Activated CD4-positive, alpha-beta T cell treated with anti-CD3 and anti-CD28 coated beads, Interleukin-2, amount 50 U/mL, for 48 hours (primary cell): Measurements from ENCODE around the gene SH3RF1.

ENCODE experiments used
- DNase-seq, 2 experiments: peaks; one replicate each; pipeline ENCODE4 v3.0.0-alpha.2; 2020

Gene SH3RF1

DNA sequence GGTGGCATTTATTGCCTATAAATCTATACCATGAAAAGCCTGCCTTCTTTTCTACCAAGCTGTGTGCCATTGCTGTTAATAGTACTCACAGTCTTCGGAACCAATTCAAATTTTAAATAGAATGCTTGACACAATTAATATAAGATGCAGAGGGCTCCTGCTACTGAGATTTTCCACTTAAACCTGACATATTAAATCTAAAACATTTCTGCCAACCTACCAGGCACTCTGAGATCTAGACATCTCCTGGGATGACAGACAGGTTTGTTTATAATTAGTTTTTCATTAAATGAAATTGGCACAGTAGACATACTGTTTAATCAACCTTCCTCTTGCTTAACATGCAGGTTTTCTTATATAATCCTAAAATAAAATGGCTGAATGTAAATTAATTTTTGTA is 143.4 kb downstream of the SH3RF1 start:
- no peak for DNase-seq

DNA sequence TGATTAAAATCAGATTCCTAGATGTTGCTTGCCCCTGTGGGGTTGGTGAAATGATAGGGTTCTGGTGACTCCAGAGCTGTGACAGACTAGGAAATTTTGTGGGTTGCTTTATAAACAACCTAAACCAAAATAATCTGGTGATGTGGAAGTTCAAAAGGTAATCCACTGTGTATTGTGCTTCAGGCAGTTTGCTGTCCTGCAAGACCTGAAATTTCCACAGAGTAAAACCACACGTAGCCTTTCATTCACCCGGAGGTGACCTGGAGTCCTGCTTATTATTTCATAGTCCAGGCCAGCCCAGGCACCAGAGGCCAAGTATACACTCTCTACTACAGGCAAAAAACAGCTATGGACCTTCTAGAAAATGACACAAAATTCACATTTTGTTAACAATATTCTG is 146.1 kb downstream of the SH3RF1 start:
- no peak for DNase-seq

DNA sequence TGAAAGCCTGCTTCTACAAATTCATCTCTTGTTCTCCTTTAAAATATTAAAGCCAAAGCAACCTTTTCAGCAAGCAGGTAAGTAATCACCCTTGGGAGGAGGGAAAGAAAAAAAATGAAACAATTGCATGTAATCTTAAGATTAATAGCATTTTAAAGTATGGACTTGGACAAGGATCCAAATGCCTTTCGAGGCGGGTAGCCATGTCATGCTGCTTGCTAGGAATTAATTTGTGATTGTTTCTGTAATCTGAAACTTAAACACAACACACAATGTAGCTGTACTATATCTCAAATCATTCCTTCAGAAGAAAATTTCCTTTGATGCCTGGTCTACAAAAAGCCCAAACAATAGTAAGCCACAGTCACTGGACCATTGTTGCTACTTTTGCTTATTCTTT is 148.3 kb downstream of the SH3RF1 start:
- no peak for DNase-seq

DNA sequence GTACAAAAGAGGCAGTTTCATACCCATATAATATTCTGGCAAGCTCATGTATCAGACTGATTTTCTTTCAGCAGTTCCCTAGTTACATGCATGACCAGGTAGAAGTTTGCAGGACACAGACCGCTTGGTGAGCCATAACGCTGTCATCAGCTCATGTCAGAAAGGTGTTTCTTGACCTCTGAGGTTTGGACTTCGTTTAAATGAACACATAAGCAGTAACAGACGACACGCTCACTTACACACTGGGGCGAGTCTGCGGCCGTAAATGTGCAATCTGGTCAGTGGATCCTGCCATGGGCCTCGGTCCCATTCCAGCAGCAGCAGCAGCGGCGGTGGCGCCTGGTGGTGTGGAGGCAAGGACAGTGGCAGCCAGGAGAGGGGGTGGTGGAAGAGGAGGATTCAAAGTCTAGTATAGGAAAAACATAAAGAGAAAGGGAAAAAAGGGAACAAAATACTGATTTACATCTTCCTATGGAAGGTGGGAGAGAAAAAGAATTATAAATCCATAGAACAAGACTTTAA is 148.8 kb downstream of the SH3RF1 start:
- no peak for DNase-seq

DNA sequence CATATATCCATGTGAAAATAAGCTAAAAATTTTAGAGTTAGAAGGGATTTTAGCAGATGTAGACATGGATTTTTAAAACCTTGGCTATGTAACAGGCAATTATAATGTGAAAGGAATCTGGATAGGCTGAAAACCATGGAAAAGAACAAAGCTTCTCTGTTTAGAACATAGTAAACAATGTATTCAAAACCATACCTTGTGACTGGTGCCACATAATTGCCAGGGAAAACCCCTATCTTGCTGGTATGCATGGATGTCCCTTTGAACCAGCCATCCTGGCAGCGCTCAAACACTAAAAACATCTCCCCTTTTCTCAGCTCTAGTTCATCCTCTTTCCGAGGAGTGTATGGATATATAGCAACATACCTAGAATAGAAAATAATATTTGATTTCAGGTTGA is 150.1 kb downstream of the SH3RF1 start:
- no peak for DNase-seq

DNA sequence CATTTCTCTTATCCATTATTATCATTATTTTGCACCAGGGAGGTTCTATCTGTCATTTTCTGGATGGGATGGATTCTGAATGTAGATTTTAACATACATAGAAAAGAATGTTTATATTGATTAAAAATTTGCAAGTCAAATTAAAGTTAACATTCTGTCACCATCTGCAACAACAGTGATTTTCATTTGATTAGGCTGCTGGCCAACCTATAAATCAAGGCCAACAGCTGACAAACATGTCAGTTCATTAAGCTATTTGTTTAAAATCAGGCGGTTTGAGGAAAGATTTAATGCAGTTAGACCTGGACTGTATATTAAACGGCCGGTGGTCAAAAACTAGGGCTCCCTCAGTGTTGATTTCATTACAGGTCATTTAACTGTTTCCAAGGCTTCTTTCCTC is 151.2 kb downstream of the SH3RF1 start:
- no peak for DNase-seq

DNA sequence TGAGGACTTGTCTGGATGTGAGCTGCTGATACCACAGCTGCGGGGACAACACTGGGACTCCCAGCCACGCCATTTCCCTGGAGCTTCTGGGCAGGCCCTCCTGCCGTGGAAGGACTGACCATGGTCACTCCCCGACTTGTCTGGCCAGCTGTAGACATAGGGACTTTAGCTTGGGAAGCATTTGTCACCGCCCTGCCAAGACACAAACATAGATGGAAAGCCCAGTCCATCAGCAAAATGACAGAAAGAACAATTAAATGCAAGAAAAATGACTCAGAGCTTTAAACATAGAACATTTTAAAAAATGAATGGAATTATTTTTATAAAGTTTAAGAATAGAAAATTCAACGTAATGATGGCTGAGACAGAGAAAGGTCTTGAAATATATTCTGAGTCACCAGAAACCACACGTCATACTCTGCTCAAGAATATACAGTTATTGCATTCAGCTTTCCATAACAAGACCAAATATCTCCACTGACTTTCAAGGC is 153.1 kb downstream of the SH3RF1 start:
- no peak for DNase-seq

DNA sequence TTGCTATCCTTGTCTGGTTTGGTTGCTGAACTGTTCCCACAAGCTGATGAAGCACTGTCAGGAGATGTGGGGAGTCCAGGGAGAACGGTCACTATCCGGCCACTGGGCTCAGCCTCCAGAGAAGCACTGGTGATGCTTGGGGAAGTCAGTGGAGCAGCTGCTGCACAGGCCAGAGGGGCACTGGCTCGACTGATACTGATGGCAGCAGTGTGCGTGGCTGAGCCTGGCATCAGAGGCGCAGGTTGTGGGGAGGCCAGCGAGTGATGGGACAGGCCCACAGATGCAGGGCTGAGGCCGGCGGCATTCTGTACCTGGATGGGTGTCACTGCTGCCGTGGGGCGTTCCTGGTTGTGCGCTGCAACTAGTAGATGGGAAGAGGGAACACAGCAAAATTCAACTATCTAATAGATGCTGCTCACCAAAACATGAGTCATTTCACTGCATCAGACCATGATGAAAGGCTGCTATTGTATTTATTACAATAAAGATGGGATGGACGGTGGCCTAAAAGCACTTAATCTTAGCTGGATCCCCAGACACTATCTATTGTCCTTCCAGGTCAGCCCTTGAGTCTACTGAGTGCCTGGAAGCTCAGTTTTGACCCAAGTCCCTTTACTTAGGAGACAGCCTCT is 154.4 kb downstream of the SH3RF1 start:
- no peak for DNase-seq

DNA sequence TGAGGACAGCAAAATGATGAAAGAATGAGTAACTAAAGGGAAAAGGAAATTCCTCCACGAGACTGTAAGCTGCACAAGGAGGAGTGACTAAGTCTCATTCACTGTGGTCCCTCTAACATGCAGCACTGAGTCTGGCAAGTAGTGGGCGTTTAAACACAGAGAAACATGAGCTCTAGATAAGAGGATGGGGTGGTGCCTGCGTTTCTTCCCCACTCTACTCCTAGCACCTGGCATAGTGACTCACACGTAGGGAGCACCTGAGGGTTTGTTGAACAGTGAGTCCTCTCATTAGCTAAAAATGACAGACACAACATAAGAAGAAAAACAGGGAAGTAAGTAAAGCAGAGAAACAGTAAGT is 154.9 kb downstream of the SH3RF1 start:
- no peak for DNase-seq

DNA sequence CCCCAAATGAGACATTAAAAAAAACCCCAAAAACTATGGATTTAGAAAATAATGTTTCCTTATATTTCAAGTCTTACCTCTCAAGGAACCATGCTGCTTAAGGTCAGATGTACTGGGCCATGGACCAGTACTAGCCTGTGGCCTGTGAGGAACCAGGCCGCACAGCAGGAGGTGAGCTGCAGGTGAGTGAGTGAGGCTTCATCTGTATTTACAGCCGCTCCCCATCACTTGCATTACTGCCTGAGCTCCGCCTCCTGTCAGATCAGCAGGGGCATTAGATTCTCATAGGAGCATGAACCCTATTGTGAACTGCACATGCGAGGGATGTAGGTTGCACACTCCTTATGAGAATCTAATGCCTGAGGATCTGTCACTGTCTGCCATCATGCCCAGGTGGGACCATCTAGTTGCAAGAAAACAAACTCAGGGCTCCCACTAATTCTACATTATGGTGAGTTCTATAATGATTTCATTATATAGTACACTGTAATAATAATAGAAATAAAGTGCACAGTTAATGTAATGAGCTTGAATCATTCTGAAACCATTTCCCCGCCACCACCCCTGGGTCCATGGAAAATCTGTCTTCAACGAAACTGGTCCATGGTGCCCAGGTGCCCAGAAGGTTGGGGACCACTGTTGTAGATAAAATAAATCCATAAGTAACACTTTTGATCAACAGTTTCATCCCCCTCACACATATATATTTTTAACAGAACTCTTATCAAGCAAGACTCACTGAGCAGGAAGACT is 155.4 kb downstream of the SH3RF1 start:
- no peak for DNase-seq

DNA sequence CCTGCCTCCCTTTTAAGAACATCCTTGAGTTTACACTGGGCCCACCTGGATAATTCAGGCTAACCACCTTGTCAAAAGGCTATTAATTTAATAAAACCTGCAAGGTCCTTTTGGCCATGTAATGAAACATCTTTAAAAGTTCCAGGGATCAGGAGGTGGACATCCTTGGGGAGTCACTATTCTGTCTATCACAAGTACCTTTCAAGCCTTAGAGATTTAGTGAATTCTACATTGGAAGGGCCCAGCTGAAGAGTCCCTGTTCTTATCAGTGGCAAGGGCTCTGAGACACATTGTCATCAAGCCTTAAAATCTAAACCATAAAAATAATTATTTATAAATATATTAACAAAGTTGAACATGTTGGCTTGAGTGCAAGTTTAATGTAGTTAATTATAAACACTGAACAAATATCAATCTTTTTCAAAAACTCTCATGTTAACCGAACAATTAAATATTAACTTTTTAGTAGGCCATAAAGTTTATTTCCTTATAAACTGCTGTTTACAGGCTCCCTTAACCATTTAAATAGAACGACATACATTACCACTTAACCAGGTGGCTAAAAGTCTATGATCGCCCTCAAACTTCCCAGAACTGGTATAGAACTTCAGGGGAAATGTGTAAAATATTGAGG is 156.3 kb downstream of the SH3RF1 start:
- DNase-seq, result no peak

DNA sequence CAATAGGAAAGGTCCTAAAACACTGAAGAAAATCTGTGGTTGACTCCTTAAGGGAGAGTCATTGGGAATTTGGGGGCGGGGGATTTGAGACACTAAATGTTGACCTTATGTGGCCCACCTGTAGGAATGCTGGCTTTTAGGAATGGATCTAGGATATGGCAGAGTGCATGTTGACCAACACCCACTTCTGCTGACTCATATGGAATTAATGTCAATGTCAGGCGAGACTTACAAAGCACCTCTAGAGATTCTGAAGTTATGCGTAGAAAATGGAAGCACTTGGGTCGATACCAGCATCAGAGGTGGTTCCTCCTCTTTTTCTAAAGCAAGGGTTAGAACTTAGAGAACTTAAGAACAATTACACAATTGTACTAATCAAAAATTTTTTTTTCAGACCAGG is 160.1 kb downstream of the SH3RF1 start:
- no peak for DNase-seq

DNA sequence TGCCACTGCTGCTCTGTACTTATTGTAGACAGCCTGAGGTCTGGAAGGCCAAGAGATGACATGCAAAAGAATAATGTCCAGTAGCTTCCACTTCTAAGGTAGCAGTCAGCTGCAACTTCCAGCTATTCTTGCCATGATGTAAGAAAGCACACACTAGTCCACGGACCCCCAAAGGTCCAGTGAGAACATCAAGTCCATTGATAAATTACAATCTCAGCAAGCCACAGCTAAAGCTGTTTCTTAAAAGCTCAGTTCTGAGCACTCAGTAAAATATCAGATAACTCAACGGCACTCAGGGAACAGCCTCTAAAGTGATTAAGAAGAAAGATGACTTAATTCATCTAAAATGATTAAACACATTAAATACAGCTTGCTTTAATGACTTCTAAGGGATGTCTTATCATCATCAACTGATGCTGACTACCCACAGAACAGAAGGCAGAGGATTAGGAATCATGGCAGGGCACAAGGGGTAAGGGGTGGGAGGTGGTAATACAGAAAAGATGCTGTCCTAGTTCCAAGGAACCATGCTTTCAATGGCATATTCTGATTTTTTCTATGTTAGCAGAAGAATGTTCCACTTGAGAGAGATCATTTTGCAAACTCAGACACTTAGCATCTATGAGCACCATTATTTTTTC is 161.6 kb downstream of the SH3RF1 start:
- no peak for DNase-seq

DNA sequence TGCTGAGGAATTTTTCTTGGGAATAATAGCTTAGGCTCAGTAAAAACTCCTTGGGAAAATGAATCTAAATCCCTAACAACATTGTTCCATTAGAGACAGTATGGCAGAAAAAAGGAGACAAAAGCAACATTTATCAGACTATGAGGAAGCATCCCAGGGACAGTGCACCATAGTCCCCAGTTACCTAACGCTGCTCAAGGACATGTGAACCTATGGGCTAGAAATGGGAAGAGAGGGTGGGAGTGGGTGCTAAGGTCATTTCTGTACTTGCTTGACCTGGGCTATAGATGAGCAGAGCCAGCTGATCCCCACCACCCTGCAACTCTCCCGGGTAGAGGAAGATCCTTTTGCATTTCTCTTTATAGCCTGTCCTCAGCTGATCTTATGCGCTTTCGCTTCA is 162.5 kb downstream of the SH3RF1 start:
- no peak for DNase-seq

DNA sequence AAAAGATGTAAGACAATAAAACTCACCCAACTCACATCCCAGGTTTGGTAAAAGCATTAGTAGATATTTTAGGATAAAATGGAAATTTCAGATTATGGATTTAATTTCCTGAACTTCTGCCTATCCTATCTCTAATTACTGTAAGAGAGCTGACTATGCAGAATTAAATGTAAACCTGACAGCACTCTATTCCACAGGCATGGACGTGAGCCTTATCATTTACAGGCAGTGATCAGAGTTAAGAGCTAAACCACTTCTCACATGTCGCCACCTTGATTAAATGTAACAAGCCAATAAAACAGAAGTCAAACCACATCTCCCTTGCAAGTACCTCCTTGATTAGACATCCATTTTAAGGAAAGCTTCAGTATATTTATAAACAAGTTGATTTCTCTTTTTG is 163.2 kb downstream of the SH3RF1 start:
- no peak for DNase-seq

DNA sequence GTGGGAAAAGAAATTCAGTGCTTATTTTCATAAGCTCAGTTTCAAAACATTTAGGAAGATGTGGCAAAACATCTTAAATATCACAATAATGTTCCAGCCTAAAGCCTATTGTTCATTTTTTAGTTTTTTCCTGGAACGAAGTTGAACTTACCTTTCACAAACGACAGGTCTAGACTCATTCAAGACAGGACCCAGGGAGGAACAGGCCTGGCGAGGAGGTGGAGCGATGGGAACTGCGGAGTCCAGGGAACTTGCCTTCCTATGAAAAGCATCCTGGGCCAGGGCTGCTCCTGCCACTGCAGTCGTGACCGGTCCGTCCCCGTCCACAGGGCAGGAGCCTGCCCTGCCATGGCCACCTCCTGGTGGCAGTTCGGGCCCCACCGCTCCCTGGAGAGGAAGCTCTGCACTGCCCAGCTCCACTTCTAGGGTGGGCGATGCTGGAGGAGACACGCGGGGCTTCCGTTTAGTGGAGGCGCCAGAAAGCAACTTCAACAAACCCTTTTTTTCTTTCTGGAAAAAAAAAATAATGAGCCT is 164.0 kb downstream of the SH3RF1 start:
- DNase-seq, result no peak

DNA sequence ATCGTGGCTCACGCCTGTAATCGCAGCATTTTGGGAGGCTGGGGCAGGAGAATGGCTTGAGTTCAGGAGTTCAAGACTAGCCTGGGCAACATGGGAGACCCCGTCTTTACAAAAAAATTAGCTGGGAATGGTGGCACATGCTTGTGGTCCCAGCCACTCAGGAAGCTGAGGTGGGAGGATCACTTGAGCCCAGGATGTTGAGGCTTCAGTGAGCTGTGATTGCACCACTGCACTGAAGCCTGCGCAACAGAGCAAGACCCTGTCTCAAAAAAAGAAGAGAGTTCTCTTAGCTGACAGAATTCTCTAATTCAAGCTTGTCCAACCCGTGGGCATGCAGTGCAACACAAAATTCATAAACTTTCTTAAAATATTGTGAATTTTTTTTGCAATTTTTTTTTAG is 165.1 kb downstream of the SH3RF1 start:
- no peak for DNase-seq

DNA sequence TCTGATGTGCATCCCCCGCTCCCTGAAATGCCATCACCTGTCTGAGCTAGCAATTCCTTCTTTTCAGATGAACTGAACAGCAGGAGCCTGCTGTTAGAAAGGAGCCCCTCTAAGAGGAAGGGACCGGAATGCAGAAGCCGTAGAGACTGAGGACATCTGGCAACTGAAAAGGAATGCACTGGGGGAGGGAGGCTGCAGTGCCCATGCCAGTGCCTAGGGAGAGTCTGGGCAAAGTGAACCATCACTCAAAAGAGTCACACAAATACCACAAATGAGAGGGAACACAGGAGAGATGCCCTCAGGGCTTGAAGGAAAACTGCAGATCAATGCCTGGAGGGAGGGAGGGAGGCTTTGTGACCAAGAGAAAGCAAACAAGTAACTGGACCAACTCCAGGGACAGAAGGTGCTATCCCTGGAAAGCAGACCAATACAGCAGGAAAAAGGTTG is 166.8 kb downstream of the SH3RF1 start:
- no peak for DNase-seq

DNA sequence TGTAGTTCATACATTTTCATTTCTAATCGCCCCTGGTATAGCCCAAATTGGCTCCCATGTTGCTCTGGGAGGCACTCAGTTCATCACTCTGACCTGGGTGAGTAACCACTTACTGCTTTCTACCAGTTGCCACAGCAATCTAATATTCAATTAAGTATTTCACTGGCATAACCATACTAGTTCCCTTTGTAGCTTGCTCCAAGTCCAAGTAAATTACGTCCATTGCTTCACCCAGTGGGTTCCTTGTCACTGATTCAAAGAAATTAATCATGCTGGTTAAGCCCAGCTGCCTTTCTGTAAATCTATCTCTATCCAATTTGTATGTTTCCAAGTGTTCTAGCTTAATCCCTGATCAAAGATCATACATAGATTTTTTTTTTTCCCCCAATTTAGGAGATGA is 168.7 kb downstream of the SH3RF1 start:
- no peak for DNase-seq

DNA sequence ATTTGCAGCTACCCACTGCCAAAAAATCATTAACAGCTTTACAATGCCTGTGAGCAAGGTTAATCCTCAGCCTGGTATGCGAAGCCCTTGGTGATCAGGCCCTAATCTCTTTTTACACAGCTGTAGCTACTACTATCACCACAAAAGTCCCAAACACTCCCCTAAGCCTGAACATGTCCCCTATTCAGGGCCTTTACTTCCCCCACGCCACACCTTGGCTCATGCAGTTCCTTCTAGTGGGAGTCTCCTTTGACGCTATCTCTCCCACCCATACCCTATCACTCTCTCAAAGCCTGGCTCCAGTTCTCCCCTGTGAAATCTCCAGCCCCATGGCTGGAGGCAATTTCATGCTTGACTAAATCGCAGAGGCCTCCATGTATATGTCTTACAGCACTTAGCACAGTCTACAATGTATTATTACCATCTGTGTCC is 170.1 kb downstream of the SH3RF1 start:
- DNase-seq, result no peak

DNA sequence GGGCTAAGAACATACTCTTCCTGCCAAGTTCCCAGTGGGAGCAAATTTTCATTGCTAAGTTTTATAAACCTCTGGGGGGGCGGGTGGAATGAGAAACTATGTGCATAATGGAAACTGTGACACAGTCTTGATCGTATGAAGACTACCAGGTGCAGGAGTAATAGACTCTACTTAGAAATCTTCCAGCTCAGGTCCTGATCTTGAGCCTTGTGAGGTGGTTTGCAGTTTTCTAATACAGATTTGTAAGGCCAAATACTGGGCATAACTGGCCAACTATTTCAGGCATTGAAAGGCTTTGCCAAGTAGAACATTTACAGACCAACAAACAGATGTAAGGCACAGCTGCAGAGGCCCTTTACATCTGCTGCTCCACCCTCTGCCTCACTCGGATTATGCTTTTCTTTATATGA is 171.0 kb downstream of the SH3RF1 start:
- DNase-seq, result no peak

DNA sequence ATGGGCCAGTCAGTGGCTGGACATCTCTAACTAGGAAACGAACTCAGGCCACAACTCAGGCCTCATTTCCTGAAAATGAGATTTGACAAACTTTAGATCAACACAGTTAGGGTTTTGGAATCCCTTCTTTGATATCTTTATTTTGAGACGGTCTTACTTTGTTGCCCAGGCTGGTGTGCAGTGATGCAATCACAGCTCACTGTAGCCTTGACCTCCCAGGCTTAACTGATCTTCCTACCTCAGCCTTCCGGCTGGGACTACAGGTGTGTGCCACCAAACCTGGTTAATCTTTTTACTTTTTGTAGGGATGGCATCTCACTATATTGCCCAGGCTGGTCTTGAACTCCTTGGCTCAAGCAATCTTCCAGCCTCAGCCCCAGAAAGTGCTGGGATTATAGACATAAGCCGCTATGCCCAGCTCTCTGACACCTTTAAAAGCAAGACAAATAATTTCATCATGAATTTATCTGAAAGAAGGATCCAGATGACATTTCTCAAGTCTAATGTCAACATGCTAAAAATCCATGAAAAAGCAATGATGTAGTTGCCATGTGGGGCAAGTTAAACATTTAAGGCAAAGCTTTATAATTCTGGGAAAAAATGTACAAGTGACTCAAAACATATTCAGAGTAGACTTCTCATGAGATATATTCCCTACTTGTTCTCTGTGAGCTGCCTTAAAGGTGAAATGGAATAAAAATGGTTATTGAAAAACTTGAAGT is 171.6 kb downstream of the SH3RF1 start:
- no peak for DNase-seq

DNA sequence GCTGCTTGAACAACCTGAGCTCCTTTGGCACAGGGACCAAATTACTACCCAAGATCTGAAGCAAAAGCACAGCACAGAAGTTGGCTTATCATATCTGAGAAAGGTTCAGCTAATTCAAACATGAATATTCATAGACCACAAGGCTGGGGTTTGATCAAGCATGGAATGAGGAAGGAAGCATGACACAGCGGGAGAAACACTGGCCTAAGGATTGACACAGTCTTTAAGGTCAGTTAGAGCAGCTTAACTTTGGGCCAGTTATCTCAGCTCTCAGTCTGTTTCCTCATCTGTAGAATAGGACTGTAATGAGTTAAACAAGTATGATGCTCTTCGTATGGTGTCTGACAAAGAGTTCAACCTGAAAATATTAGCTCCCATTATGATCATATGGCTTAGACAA is 172.2 kb downstream of the SH3RF1 start:
- no peak for DNase-seq
